ENCODE results near the gene SYNGR3. TPM values are rescaled to one million over a fixed set of nuclear protein-coding genes. Genes with fewer than 3 reads are reported as not detected.

SYNGR3 gene
- total and polyA plus RNA-seq, 2 experiments from 2014 or later = 21.8 to 27.2 TPM

GRCh38 chr16:2006317-2006716 is 16.5 kb downstream of the SYNGR3 start:
- H3K4me3 ChIP-seq = no peak overlapping the region
- peaks cover 23% of the 10 kb centered on the region for H3K4me1 ChIP-seq (ENCODE audit: low read depth)
- DNase-seq (ENCODE audit: low read depth in 1 of 2, low spot score in 1 of 2) = no peak
- no peaks in the 10 kb centered on the region for H3K27me3 ChIP-seq
- H3K36me3 ChIP-seq = peaks cover 12% of the 10 kb centered on the region
- TF ChIP-seq CTCF (IDR thresholded peaks at IDR 0.05; ENCODE audit: low read depth, low read length) = no peak
- H3K27ac ChIP-seq = no peak overlapping the region
- H3K9me3 ChIP-seq (ENCODE audit: low read depth) = no peaks in the 10 kb centered on the region

- no peaks in the 10 kb centered on the region for H3K27me3 ChIP-seq
- H3K4me3 ChIP-seq = no peak overlapping the region
- no peak for DNase-seq (ENCODE audit: low read depth in 1 of 2, low spot score in 1 of 2)
- peaks cover 3% of the 10 kb centered on the region for H3K36me3 ChIP-seq
- no peak for TF ChIP-seq CTCF (IDR thresholded peaks at IDR 0.05; ENCODE audit: low read depth, low read length)
- H3K27ac ChIP-seq = no peak overlapping the region
- H3K4me1 ChIP-seq (ENCODE audit: low read depth) = peaks cover 23% of the 10 kb centered on the region
- no peaks in the 10 kb centered on the region for H3K9me3 ChIP-seq (ENCODE audit: low read depth)
Measured at GRCh38 chr16:2007081-2007836, 17.5 kb downstream of the SYNGR3 start.

- TF ChIP-seq CTCF (IDR thresholded peaks at IDR 0.05; ENCODE audit: low read depth, low read length) = no peak
- peak overlapping the region; percentile 92 for H3K4me3 ChIP-seq
- no peaks in the 10 kb centered on the region for H3K27me3 ChIP-seq
- DNase-seq (ENCODE audit: low read depth in 1 of 2, low spot score in 1 of 2) = peak in 1 of 2 donors; percentile 72
- H3K36me3 ChIP-seq = peaks cover 3% of the 10 kb centered on the region
- H3K9me3 ChIP-seq (ENCODE audit: low read depth) = no peaks in the 10 kb centered on the region
- peaks cover 23% of the 10 kb centered on the region for H3K4me1 ChIP-seq (ENCODE audit: low read depth)
- H3K27ac ChIP-seq = no peak overlapping the region
Measured at GRCh38 chr16:2008009-2008526, 18.3 kb downstream of the SYNGR3 start.

GRCh38 chr16:2008631-2009163 is 18.9 kb downstream of the SYNGR3 start:
- H3K4me3 ChIP-seq = peak overlapping the region; percentile 92
- no peaks in the 10 kb centered on the region for H3K27me3 ChIP-seq
- no peak for TF ChIP-seq CTCF (IDR thresholded peaks at IDR 0.05; ENCODE audit: low read depth, low read length)
- H3K27ac ChIP-seq = peak overlapping the region; percentile 85
- H3K36me3 ChIP-seq = no peaks in the 10 kb centered on the region
- peak in 1 of 2 donors; percentile 58 for DNase-seq (ENCODE audit: low read depth in 1 of 2, low spot score in 1 of 2)
- no peaks in the 10 kb centered on the region for H3K9me3 ChIP-seq (ENCODE audit: low read depth)
- H3K4me1 ChIP-seq (ENCODE audit: low read depth) = peaks cover 23% of the 10 kb centered on the region

- DNase-seq (ENCODE audit: low read depth in 1 of 2, low spot score in 1 of 2) = no peak
- Histone ChIP-seq H3K27me3 (no peaks in the 10 kb centered on the region), H3K4me3 (peak overlapping the region; percentile 92), H3K27ac (peak overlapping the region; percentile 85), H3K9me3 (ENCODE audit: low read depth) (no peaks in the 10 kb centered on the region), H3K36me3 (no peaks in the 10 kb centered on the region), H3K4me1 (ENCODE audit: low read depth) (peaks cover 20% of the 10 kb centered on the region)
- no peak for TF ChIP-seq CTCF (IDR thresholded peaks at IDR 0.05; ENCODE audit: low read depth, low read length)
Measured at GRCh38 chr16:2009164-2009711, 19.5 kb downstream of the SYNGR3 start.
